ENCODE measurements around the gene HPS1. TPM values are rescaled to one million over a fixed set of nuclear protein-coding genes. Genes with fewer than 3 reads are reported as not detected.

The HPS1 gene
- total RNA-seq, 1 donor from 2014 or later = 31.9 TPM

DNA sequence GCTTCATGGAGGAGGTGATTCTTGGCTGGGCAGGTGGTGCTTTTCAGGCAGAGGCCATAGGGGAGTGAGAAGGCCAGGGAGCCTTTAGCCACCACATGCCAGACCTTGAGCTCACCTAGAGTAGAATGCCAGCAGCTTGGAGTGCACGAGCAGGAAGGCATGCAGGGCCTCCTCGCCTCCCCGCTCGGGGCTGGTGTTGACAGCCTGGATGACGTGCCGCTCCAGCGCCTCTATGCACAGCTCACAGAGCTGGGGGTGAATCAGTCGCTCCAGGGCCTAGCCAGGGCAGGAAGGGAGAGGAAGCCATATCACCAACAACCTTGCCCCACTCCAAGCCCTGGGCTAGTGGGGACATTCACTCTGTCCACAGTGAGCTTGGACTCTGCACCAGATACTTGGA, 15.7 kb downstream of the HPS1 start:
- peaks cover 11% of the 10 kb centered on the region for H3K9me3 ChIP-seq (replicated peaks)
- H3K4me3 ChIP-seq = no peak overlapping the region
- peak; percentile 74 for DNase-seq
- no peaks in the 10 kb centered on the region for H3K27me3 ChIP-seq (ENCODE audit: low read depth)
- H3K27ac ChIP-seq (replicated peaks) = peak overlapping the region; percentile 83
- TF ChIP-seq, protein P1, sequence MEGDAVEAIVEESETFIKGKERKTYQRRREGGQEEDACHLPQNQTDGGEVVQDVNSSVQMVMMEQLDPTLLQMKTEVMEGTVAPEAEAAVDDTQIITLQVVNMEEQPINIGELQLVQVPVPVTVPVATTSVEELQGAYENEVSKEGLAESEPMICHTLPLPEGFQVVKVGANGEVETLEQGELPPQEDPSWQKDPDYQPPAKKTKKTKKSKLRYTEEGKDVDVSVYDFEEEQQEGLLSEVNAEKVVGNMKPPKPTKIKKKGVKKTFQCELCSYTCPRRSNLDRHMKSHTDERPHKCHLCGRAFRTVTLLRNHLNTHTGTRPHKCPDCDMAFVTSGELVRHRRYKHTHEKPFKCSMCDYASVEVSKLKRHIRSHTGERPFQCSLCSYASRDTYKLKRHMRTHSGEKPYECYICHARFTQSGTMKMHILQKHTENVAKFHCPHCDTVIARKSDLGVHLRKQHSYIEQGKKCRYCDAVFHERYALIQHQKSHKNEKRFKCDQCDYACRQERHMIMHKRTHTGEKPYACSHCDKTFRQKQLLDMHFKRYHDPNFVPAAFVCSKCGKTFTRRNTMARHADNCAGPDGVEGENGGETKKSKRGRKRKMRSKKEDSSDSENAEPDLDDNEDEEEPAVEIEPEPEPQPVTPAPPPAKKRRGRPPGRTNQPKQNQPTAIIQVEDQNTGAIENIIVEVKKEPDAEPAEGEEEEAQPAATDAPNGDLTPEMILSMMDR (IDR thresholded peaks at IDR 0.05; ENCODE audit: borderline replicate concordance) = no peak
- H3K36me3 ChIP-seq = peaks cover 97% of the 10 kb centered on the region
- H3K4me1 ChIP-seq = peaks cover 23% of the 10 kb centered on the region
- intact Hi-C loops (cut with micrococcal nuclease) = no loop called here

- Histone ChIP-seq H3K27ac (replicated peaks) (peak overlapping the region; percentile 83), H3K36me3 (peaks cover 95% of the 10 kb centered on the region), H3K9me3 (replicated peaks) (peaks cover 11% of the 10 kb centered on the region), H3K4me3 (no peak overlapping the region), H3K4me1 (peaks cover 23% of the 10 kb centered on the region), H3K27me3 (ENCODE audit: low read depth) (no peaks in the 10 kb centered on the region)
- DNase-seq = no peak
- TF ChIP-seq, protein P1 (IDR thresholded peaks at IDR 0.05; ENCODE audit: borderline replicate concordance) = no peak
- intact Hi-C loops (cut with micrococcal nuclease) = no loop called here
These were observed 16.3 kb downstream of the HPS1 start for GRCh38 chr10:98430427-98430826.

DNA sequence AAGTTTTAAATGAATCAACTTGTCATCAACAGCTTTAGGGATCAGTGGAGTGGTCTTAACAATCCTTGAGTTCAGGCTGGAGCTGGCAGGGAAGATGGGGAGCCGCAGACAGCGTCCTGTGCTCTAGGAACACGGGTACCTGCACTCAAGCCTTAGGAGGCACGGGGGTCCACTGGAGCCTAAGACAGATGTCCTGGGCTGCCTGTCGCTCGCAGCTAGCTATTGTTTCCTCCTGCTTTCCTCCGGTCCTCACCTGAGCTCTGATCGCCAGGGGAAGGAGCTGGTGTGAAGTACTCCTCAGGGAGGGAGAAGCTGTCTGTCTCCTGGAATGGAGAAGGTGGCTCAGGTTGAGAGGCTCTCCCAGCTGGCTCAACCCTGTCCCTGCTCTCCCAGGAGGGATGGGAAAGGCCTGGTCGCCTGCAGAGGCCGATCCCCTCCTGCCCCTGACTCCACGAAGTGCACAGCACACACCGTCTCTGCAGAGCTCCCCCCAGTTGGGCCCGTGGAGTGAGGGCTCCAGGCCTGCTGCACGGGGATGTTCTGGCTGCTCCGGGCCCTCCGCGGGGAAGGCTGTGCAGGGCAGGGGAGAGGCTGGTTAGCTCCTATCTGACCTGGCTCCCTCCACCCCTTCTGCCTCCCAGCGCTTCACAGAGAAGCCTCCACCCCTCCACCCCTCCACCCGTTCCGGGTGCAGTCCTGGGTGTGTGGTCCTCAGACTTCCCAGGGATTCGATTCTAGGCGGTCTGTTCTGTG, 17.2 kb downstream of the HPS1 start:
- Histone ChIP-seq H3K27me3 (ENCODE audit: low read depth) (no peaks in the 10 kb centered on the region), H3K4me3 (no peak overlapping the region), H3K9me3 (replicated peaks) (peaks cover 11% of the 10 kb centered on the region), H3K36me3 (peaks cover 91% of the 10 kb centered on the region), H3K27ac (replicated peaks) (no peak overlapping the region), H3K4me1 (peaks cover 22% of the 10 kb centered on the region)
- intact Hi-C loops (cut with micrococcal nuclease) = no loop called here
- TF ChIP-seq, protein P1 (IDR thresholded peaks at IDR 0.05; ENCODE audit: borderline replicate concordance) = no peak
- DNase-seq = no peak

DNA sequence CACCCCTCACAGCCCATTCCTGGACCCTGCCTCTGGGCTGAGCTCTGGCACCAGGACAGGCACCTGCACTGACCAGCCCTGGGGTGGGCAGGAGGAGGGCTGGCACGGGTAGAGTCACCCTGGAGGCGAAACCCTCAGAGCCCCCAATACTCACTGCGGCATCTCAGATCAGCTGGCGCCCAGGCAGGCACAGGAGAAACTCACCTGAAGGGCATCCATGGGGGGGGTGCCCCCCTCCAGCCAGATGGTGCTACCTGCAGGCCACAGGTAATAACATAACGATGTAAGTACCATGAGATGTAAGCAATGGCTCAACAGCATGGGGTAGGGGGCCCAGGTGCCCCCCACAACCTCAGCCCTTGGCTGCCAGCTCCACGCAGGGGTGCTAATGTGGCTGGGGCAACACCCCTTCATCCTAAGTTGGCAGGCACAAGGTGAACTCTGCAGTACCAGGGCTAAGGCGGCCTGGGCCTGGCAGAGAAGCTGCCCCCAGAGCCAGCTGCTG, 19.7 kb downstream of the HPS1 start:
- peaks cover 83% of the 10 kb centered on the region for H3K36me3 ChIP-seq
- TF ChIP-seq, protein P1 (IDR thresholded peaks at IDR 0.05; ENCODE audit: borderline replicate concordance) = no peak
- DNase-seq = peak; percentile 12

DNA sequence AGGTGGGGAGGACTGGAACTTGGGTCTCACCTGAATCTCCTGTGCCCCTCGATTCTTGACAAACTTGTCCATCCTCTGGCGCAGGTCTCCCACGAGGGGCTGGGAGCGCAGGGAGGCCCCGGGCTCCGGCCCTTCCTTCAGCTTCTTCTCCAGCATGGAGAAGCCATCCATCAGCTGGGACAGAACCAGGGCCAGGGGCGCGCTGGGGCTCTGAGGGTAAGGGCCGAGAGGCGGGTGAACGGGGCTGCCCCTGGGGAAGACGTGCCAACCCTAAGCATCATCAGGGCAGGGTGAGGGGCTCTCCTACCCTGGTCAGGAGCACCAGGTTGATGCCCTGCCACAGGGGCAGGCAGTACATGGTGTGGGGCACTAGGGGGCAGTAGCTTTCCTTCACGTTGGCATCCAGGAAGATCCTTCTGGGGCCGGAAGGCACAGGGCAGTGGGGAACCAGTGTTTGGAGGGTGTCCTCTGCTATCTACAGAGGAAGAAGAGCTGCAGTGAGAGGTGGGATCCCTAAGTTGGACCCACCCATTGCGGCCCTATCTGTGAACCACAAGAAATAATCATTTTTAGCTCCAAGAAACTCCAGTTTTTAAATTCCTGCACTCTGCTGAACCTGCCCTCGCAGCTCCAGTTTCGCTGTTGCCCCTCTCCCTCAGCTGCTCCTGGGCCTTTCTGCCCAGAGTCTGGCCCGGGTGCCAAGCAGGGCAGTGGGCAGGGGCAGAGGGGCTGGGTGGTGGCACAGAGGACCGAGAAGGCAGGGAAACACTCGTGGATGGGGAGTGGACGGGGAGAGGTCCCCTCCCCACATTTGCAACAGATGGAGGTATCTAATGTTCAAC, 21.0 kb downstream of the HPS1 start:
- peak; percentile 40 for DNase-seq
- Histone ChIP-seq H3K27ac (replicated peaks) (no peak overlapping the region), H3K36me3 (peaks cover 69% of the 10 kb centered on the region), H3K27me3 (ENCODE audit: low read depth) (no peaks in the 10 kb centered on the region), H3K9me3 (replicated peaks) (no peaks in the 10 kb centered on the region), H3K4me3 (no peak overlapping the region), H3K4me1 (peaks cover 12% of the 10 kb centered on the region)
- TF ChIP-seq, protein P1 (IDR thresholded peaks at IDR 0.05; ENCODE audit: borderline replicate concordance) = peak; percentile 82
- intact Hi-C loops (cut with micrococcal nuclease) = no loop called here

More for the DNA sequence above, 19.7 kb downstream of the HPS1 start:
- Histone ChIP-seq H3K9me3 (replicated peaks) (peaks cover 3% of the 10 kb centered on the region), H3K4me3 (no peak overlapping the region), H3K27ac (replicated peaks) (no peak overlapping the region), H3K27me3 (ENCODE audit: low read depth) (no peaks in the 10 kb centered on the region), H3K4me1 (peaks cover 18% of the 10 kb centered on the region)
- intact Hi-C loops (cut with micrococcal nuclease) = no loop called here
